Measurements from ENCODE around the gene PKD2.

PKD2 gene

DNA sequence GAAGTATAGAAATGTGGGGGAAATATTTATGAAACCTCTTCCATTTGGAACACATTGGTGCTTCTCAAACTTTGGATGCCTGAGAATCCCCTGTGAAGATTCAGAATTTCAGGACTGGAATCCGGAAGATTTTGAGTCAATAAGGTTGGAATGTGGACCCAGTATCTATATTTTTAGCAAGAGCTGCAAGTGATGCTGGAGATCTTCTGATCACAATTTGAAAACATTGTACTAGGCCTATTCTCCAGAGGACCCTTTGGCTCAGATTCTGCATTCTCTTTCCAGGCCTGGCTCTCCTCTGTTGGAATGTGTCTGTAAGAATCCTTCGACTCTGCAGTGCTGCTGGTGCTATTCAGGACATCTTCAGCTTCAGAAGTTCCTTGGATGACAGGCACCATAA is 2.4 kb upstream of the PKD2 start:
- H3K4me3 ChIP-seq (ENCODE audit: low read depth, low read length), result no peak overlapping the region
- DNase-seq (ENCODE audit: low read depth), result no peak
- TF ChIP-seq, protein P1, sequence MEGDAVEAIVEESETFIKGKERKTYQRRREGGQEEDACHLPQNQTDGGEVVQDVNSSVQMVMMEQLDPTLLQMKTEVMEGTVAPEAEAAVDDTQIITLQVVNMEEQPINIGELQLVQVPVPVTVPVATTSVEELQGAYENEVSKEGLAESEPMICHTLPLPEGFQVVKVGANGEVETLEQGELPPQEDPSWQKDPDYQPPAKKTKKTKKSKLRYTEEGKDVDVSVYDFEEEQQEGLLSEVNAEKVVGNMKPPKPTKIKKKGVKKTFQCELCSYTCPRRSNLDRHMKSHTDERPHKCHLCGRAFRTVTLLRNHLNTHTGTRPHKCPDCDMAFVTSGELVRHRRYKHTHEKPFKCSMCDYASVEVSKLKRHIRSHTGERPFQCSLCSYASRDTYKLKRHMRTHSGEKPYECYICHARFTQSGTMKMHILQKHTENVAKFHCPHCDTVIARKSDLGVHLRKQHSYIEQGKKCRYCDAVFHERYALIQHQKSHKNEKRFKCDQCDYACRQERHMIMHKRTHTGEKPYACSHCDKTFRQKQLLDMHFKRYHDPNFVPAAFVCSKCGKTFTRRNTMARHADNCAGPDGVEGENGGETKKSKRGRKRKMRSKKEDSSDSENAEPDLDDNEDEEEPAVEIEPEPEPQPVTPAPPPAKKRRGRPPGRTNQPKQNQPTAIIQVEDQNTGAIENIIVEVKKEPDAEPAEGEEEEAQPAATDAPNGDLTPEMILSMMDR (IDR thresholded peaks at IDR 0.05; ENCODE audit: low read depth, low read length, missing control alignments), result no peak

DNA sequence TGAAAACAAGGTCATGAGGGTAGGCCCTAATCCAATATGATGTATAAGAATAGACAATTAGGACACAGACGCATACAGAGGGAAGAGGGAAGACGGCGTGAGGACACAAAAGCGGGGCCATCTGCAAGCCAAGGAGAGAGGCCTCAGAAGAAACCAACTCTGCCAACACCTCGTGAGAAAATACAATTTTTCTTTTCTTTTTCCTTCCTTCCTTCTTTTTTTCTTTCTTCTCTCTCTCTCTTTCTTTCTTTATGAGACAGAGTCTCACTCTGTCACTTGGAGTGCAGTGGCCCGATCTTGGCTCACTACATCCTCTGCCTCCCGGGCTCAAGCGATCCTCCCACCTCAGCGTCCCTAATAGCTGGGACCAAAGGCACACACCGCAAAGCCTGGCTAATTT is 1.5 kb upstream of the PKD2 start:
- no peak overlapping the region for H3K4me3 ChIP-seq (ENCODE audit: low read depth, low read length)
- no peak for DNase-seq (ENCODE audit: low read depth)
- TF ChIP-seq, protein P1 (IDR thresholded peaks at IDR 0.05; ENCODE audit: low read depth, low read length, missing control alignments), result no peak

DNA sequence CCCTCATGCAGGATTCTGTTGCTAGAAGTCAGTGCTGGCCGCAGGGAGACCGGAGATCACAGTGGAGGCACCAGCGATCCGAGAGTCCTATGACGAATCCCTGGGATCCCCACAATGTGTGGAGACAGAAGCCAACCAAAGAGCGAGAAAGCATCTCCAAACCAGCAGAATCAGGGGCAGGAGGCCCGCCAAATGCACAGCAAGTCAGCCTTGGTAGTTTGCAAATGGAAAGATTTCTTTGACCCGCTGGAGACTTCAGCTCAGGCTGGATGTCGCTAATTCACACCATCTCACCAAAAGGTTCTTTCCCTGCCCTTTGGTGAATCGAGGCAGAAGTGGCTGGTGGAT is 505 bp upstream of the PKD2 start:
- TF ChIP-seq, protein P1 (IDR thresholded peaks at IDR 0.05; ENCODE audit: low read depth, low read length, missing control alignments), result no peak
- H3K4me3 ChIP-seq (ENCODE audit: low read depth, low read length), result peak overlapping the region; percentile 90
- DNase-seq (ENCODE audit: low read depth), result no peak

DNA sequence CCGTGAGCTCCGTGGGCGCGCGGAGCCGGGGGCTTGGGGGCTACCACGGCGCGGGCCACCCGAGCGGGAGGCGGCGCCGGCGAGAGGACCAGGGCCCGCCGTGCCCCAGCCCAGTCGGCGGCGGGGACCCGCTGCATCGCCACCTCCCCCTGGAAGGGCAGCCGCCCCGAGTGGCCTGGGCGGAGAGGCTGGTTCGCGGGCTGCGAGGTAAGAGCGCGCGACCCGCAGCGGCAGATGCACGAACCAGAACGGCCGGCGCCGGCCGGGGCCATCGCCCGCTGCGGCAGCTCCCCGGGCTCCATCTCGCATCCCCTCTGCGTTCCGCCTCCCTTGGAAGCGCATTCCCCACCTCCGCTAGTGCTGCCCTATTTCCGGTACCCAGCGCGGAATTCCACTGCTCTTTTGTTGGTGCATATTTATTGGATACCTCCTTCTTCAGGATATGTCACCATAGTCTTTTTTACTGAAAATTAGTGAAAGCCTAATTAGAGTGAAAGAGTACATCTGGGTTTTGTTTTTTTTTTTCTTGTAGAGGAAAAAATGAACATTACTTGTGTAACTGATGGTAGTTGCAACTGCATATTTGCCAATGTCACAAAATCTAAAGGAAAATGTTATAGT is 797 bp downstream of the PKD2 start:
- DNase-seq (ENCODE audit: low read depth), result no peak
- H3K4me3 ChIP-seq (ENCODE audit: low read depth, low read length), result peak overlapping the region; percentile 90
- TF ChIP-seq, protein P1 (IDR thresholded peaks at IDR 0.05; ENCODE audit: low read depth, low read length, missing control alignments), result no peak

DNA sequence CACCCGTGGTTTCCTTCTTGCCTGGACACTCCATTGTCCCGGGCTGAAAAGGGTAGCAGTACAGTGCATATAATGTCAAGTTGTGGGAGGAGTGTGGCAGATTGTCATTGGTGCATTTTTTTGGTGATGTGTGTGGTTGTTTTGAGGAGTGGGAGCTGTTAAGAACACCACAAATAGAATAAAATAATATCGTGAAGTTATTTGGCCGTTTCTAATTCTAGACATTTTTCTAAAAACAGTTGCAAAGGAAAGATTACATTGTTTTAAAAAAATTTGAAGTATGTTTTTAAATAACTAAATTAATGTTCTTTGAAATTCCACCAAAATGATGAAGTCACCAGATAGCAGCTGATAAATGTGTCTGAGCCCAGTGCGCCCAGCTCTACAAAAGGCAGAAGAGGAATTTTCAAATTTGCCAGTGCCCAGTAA is 1.3 kb downstream of the PKD2 start:
- H3K4me3 ChIP-seq (ENCODE audit: low read depth, low read length), result peak overlapping the region; percentile 90
- TF ChIP-seq, protein P1 (IDR thresholded peaks at IDR 0.05; ENCODE audit: low read depth, low read length, missing control alignments), result no peak
- no peak for DNase-seq (ENCODE audit: low read depth)

DNA sequence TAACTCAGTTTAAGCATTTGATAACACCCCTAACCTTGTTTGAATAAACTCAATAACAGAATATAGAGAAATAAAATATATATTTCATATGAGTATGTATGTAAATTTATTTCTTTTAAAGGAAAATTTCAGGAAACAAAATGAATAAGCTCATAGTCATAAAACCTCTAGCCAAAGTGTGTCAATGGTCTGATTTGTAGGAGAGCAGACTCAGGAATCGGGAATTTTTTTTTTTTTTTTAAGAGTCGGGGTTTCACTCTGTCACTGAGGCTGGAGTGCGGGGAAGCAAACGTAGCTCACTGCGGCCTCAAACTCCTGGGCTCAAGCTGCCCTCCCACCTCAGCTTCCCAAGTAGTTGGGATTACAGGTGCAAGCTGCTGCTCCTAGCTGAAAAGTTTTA is 2.4 kb downstream of the PKD2 start:
- TF ChIP-seq, protein P1 (IDR thresholded peaks at IDR 0.05; ENCODE audit: low read depth, low read length, missing control alignments), result no peak
- peak overlapping the region; percentile 26; the same call in 1 of the 2 replicates for H3K4me3 ChIP-seq (ENCODE audit: low read depth, low read length)
- DNase-seq (ENCODE audit: low read depth), result no peak

DNA sequence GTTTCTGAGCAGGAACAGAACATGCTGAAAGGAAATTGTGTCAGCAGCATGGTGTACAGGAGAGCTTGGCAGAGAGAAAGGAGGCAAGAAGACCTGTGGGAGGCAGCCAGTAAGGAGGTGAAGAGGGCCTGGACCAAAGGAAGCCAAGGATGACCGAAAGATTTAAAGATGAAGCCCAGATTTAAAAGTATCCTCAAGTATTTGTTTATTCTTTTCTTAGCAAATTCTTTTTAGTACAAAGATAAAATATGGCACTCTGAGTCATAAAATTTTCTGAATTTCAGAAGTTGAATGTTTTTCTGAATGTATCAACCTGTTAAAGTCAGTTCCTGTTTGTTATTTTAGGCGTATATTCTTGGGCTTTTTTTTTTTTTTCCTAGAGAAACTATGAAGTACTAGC is 3.5 kb downstream of the PKD2 start:
- DNase-seq (ENCODE audit: low read depth), result no peak
- TF ChIP-seq, protein P1 (IDR thresholded peaks at IDR 0.05; ENCODE audit: low read depth, low read length, missing control alignments), result no peak
- H3K4me3 ChIP-seq (ENCODE audit: low read depth, low read length), result no peak overlapping the region; the same call in 1 of the 2 replicates
